GM23248 (cell line): ENCODE results near the gene ZFYVE19. TPM values are rescaled to one million over a fixed set of nuclear protein-coding genes. Genes with fewer than 3 reads are reported as not detected.

ENCODE experiments used
- DNase-seq: peaks from one replicate; pipeline ENCODE4 v3.0.0-alpha.2; 2015
- H2AFZ ChIP-seq: fragments of 200-600 bp; sonication (generic); 2 replicates; pipeline ENCODE4 v1.6.1; 2016; ENCODE audit warnings: antibody characterized with exemption
- H3F3A ChIP-seq: fragments of 200-600 bp; sonication (generic); 2 replicates; pipeline ENCODE4 v1.6.1; 2016; ENCODE audit warnings: mild to moderate bottlenecking, antibody characterized with exemption, mixed run types; ENCODE audit not compliant: insufficient read depth
- H3K27ac ChIP-seq: fragments of 200-600 bp; sonication (generic); 2 replicates; pipeline ENCODE4 v1.5.1; 2016; ENCODE audit warnings: mild to moderate bottlenecking
- H3K27me3 ChIP-seq: fragments of 200-600 bp; sonication (generic); replicated peaks from 2 replicates; pipeline ENCODE4 v1.6.1; 2016; ENCODE audit warnings: mild to moderate bottlenecking; ENCODE audit not compliant: insufficient read depth
- H3K36me3 ChIP-seq: fragments of 200-600 bp; sonication (generic); 2 replicates; pipeline ENCODE4 v1.6.1; 2016; ENCODE audit warnings: low read depth, mild to moderate bottlenecking
- H3K4me1 ChIP-seq: fragments of 200-600 bp; sonication (generic); 2 replicates; pipeline ENCODE4 v1.6.1; 2016; ENCODE audit warnings: mild to moderate bottlenecking; ENCODE audit not compliant: insufficient read depth
- H3K4me2 ChIP-seq: fragments of 200-600 bp; sonication (generic); one replicate; pipeline ENCODE4 v1.6.1; 2016; ENCODE audit warnings: mild to moderate bottlenecking; ENCODE audit not compliant: unreplicated experiment
- H3K4me3 ChIP-seq: fragments of 200-600 bp; sonication (generic); 2 replicates; pipeline ENCODE4 v1.5.1; 2016; ENCODE audit warnings: mild to moderate bottlenecking
- H3K79me2 ChIP-seq: fragments of 200-600 bp; sonication (generic); 2 replicates; pipeline ENCODE4 v1.6.1; 2016; ENCODE audit warnings: mild to moderate bottlenecking; ENCODE audit not compliant: insufficient read depth
- H3K9ac ChIP-seq: fragments of 200-600 bp; sonication (generic); 2 replicates; pipeline ENCODE4 v1.6.1; 2016; ENCODE audit warnings: mild to moderate bottlenecking
- H3K9me2 ChIP-seq: fragments of 200-600 bp; sonication (generic); 2 replicates; pipeline ENCODE4 v1.6.1; 2016; ENCODE audit warnings: mixed run types, mild to moderate bottlenecking, moderate library complexity; ENCODE audit not compliant: insufficient read depth
- H3K9me3 ChIP-seq: fragments of 200-600 bp; sonication (generic); one replicate; pipeline ENCODE4 v1.6.1; 2017; ENCODE audit warnings: low read depth
- H4K20me1 ChIP-seq: fragments of 200-600 bp; sonication (generic); 2 replicates; pipeline ENCODE4 v1.6.0; 2016; ENCODE audit not compliant: insufficient read depth
- EZH2 ChIP-seq: fragments of 200-600 bp; sonication (generic); IDR thresholded peaks from 2 replicates; pipeline ENCODE4 v1.6.1; 2018; ENCODE audit warnings: antibody characterized with exemption, mild to moderate bottlenecking; ENCODE audit not compliant: insufficient read depth, poor library complexity, severe bottlenecking
- EZH2phosphoT487 ChIP-seq: fragments of 200-600 bp; sonication (generic); IDR thresholded peaks from 2 replicates; pipeline ENCODE4 v1.6.1; 2018; ENCODE audit warnings: antibody characterized with exemption, moderate library complexity, mild to moderate bottlenecking, low read depth; ENCODE audit not compliant: insufficient read depth
- WGBS, 2 experiments: methylation state at CpG; one replicate each; pipeline ENCODE4 v1.1.6; 2015 to 2017; ENCODE audit warnings: low lambda C conversion rate in 2 of 2, low coverage in 1 of 2; ENCODE audit errors: missing lambda C conversion rate in 2 of 2; 5-methylcytosine and 5-hydroxymethylcytosine counted together
- in situ Hi-C: fragments of 300-500 bp; cut with MboI; formaldehyde crosslinking; loops from 2 replicates; pipeline ENCODE4 v1.15.0; 2020
- polyA plus RNA-seq: library from polyadenylated mRNA; unstranded; fragments of >200 nt; fragmentation: Nextera tagmentation; extraction: Ambion mirVana; gene quantifications from 2 replicates; pipeline ENCODE4 v1.2.1, GENCODE V29; 2016
- total RNA-seq: library from RNA; depleted of rRNA; stranded (reverse); fragments of >200 nt; shearing (Covaris generic); gene quantifications from 2 replicates; pipeline ENCODE4 v1.2.3, GENCODE V29; 2014

The ZFYVE19 gene
- total and polyA plus RNA-seq, 2 experiments from 2014 or later = 15.0 to 33.5 TPM

DNA sequence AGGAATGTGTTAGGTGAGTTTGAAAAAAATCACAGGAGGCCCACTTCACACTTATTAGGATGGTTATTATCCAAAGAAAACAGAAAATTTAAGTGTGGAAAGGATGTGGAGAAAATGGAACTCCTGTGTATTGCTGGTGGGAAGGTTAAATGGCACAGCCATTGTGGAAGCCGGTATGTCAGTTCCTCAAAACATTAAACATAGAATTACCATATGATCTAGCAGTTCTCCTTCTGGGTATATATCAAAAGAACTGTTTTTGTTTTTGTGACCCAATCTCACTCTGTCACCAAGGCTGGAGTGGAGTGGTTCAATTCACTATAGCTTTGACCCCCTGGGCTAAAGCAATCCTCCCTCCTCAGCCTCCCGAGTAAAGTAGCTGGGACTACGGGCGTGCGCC, 10.4 kb upstream of the ZFYVE19 start:
- H4K20me1 ChIP-seq = peaks cover 4% of the 10 kb centered on the region; the same call in 1 of the 2 replicates
- TF ChIP-seq EZH2 (no peak), EZH2phosphoT487 (no peak)
- no peak overlapping the region for H3K4me3 ChIP-seq
- peaks cover 15% of the 10 kb centered on the region for H3F3A ChIP-seq
- no peaks in the 10 kb centered on the region for H3K27me3 ChIP-seq
- H3K27ac ChIP-seq = no peak overlapping the region
- 94 to 98% methylated on average over 5 of the region's 5 CpGs for WGBS, 2 experiments
- H3K4me2 ChIP-seq = no peak overlapping the region
- H3K79me2 ChIP-seq = peaks cover 82% of the 10 kb centered on the region
- H3K9ac ChIP-seq = no peak overlapping the region
- no peak for DNase-seq
- no peaks in the 10 kb centered on the region for H3K9me2 ChIP-seq
- H2AFZ ChIP-seq = no peak overlapping the region
- peaks cover 12% of the 10 kb centered on the region for H3K4me1 ChIP-seq
- H3K36me3 ChIP-seq = no peaks in the 10 kb centered on the region
- in situ Hi-C loops = no loop called here
- H3K9me3 ChIP-seq = no peaks in the 10 kb centered on the region

DNA sequence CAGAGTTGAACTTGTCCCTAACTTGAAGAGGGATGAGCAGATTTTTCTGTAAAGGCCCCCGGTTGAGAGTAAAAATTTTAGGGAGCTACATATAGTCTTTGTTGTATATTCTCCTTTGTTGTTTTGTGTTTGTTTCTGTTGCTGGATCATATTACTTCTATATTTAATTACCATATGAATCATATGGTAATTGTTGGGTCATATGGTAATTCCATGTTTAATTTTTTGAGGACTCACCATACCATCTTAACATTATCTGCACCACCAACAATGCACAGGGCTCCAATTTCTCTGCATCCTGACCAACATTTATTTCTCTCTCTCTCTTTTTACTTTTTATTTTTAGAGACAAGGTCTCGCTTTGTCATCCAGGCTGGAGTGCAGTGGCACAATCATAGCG, 7.4 kb upstream of the ZFYVE19 start:
- Histone ChIP-seq H3K27me3 (no peaks in the 10 kb centered on the region), H3K4me1 (no peaks in the 10 kb centered on the region), H3K4me3 (no peak overlapping the region), H3K9ac (no peak overlapping the region), H3K4me2 (no peak overlapping the region), H3K36me3 (no peaks in the 10 kb centered on the region), H3K79me2 (peaks cover 95% of the 10 kb centered on the region), H3K9me2 (no peaks in the 10 kb centered on the region), H3K9me3 (no peaks in the 10 kb centered on the region), H2AFZ (no peak overlapping the region), H4K20me1 (peaks cover 4% of the 10 kb centered on the region; the same call in 1 of the 2 replicates), H3K27ac (no peak overlapping the region), H3F3A (no peaks in the 10 kb centered on the region)
- in situ Hi-C loops = no loop called here
- TF ChIP-seq EZH2 = no peak
- no peak for TF ChIP-seq EZH2phosphoT487
- 81 to 83% methylated on average over 3 of the region's 3 CpGs for WGBS, 2 experiments
- no peak for DNase-seq

DNA sequence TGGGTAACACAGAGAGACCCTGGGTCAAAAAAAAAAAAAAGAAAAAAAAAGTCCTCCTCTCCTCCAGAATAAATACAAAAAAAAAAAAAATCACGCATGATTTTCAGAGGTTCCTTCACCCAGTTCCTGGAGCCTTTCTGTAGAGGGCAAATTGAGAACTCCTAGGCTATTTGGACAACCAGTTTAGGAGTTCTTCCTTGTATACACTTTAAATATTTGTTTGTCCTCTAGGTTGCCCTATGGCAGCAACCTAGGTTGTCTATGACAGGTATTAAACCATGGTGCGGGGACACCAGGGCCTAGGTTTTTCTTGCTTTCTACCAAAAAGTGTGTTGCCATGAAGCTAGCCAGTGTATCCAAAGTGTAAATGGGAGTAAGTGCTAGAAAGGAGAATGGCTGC, 3.8 kb upstream of the ZFYVE19 start:
- no peaks in the 10 kb centered on the region for H3K9me3 ChIP-seq
- WGBS, 2 experiments = 93 to 100% methylated on average over 2 of the region's 2 CpGs
- H4K20me1 ChIP-seq = peaks cover 4% of the 10 kb centered on the region; the same call in 1 of the 2 replicates
- no peak overlapping the region for H2AFZ ChIP-seq
- H3K36me3 ChIP-seq = no peaks in the 10 kb centered on the region
- DNase-seq = no peak
- no peak overlapping the region for H3K9ac ChIP-seq
- peaks cover 5% of the 10 kb centered on the region for H3K4me1 ChIP-seq
- TF ChIP-seq EZH2phosphoT487 (no peak), EZH2 (no peak)
- no peak overlapping the region for H3K4me2 ChIP-seq
- H3K9me2 ChIP-seq = no peaks in the 10 kb centered on the region
- H3K79me2 ChIP-seq = peaks cover 91% of the 10 kb centered on the region
- H3K4me3 ChIP-seq = no peak overlapping the region
- H3K27me3 ChIP-seq = no peaks in the 10 kb centered on the region
- in situ Hi-C loops = no loop called here
- H3K27ac ChIP-seq = no peak overlapping the region
- no peaks in the 10 kb centered on the region for H3F3A ChIP-seq

DNA sequence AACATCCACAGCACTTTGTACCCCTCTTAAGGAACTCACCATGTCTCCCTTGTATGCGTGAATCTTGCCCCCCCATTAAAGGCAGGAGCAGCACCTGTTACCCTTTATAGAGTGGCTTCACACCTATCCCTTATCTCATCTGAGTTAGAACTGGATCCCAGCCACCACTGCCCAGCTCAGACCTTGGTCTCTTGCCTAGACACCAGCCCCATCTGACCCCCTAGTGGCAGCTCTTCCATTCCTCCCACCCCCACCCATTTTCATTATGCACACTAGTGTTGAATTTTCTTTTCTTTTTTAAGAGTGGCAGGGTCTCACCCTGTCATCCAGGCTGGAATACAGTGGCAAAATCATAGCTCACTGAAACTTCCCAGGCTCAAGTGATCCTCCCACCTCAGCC, 3.2 kb upstream of the ZFYVE19 start:
- Histone ChIP-seq H3F3A (no peaks in the 10 kb centered on the region), H3K27ac (no peak overlapping the region), H3K4me3 (no peak overlapping the region), H3K36me3 (no peaks in the 10 kb centered on the region), H3K4me1 (peaks cover 5% of the 10 kb centered on the region), H4K20me1 (peaks cover 4% of the 10 kb centered on the region; the same call in 1 of the 2 replicates), H3K27me3 (no peaks in the 10 kb centered on the region), H3K9me2 (no peaks in the 10 kb centered on the region), H3K9ac (no peak overlapping the region), H2AFZ (no peak overlapping the region), H3K79me2 (peaks cover 86% of the 10 kb centered on the region), H3K4me2 (no peak overlapping the region), H3K9me3 (no peaks in the 10 kb centered on the region)
- no peak for TF ChIP-seq EZH2
- no peak for TF ChIP-seq EZH2phosphoT487
- WGBS, 2 experiments = 71 to 78% methylated on average over 1 of the region's 1 CpG
- no peak for DNase-seq
- in situ Hi-C loops = no loop called here

DNA sequence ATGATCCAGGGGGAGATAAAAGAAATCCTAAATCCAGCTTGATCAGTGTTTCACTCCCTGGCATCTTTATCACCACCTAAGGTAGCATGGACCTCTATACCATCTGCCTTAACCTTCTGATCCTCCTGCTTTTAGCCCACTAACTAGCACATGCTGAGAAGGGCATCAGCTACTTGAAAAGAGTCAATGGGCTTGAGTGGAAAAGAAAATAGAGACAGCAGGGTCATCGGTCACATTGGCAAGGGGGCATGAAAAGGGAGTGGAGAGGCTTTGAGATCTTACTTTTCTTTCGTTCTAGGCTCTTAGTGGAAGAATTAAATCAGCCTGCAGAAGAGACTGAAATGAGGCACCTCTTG, 239 bp upstream of the ZFYVE19 start:
- Histone ChIP-seq H4K20me1 (no peaks in the 10 kb centered on the region), H3K4me2 (peak overlapping the region; percentile 100), H3K27ac (0 out of 2 replicates have a peak overlapping the region, but pooled peaks have one; percentile 65), H3K36me3 (no peaks in the 10 kb centered on the region), H3K9ac (peak overlapping the region; percentile 85), H3K9me2 (no peaks in the 10 kb centered on the region), H3K9me3 (no peaks in the 10 kb centered on the region), H3K79me2 (peaks cover 59% of the 10 kb centered on the region), H3K4me1 (peaks cover 5% of the 10 kb centered on the region), H3K4me3 (peak overlapping the region; percentile 97), H2AFZ (peak overlapping the region; percentile 100), H3K27me3 (no peaks in the 10 kb centered on the region), H3F3A (no peaks in the 10 kb centered on the region)
- in situ Hi-C loops = no loop called here
- no peak for DNase-seq
- no peak for TF ChIP-seq EZH2
- TF ChIP-seq EZH2phosphoT487 = no peak
- WGBS, 2 experiments = 0 to 2% methylated on average over 2 of the region's 2 CpGs
